ENCODE results near the gene MFGE8. TPM values are rescaled to one million over a fixed set of nuclear protein-coding genes. Genes with fewer than 3 reads are reported as not detected.
"Not testable (repeated sequence)": the region's sequence is repeated elsewhere in the genome, so short reads cannot be mapped to it uniquely, and the experiment has no call there.

The MFGE8 gene, protein sequence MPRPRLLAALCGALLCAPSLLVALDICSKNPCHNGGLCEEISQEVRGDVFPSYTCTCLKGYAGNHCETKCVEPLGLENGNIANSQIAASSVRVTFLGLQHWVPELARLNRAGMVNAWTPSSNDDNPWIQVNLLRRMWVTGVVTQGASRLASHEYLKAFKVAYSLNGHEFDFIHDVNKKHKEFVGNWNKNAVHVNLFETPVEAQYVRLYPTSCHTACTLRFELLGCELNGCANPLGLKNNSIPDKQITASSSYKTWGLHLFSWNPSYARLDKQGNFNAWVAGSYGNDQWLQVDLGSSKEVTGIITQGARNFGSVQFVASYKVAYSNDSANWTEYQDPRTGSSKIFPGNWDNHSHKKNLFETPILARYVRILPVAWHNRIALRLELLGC
- 322 TPM for total RNA-seq
- long read RNA-seq, transcript MFGE8-214 (3 exons, 801 nt): minor isoform, 7 of 84 reads
- long read RNA-seq, transcript MFGE8-201 (8 exons, 1,937 nt): major isoform, 14 of 84 reads
- long read RNA-seq, partial matches to known transcripts: 13 of 84 reads
- long read RNA-seq, other reads (novel, unspliced or antisense): 48 of 84 reads

- intact Hi-C loops (cut with micrococcal nuclease): no loop called here
- ATAC-seq (peak; percentile 80), DNase-seq (peak; percentile 91)
These were observed at the start of gene MFGE8 for GRCh38 chr15:88913017-88913849. Gene MFGE8 (minus strand): TSS chr15:88913379. CDS start chr15:88913319, 60 bp downstream.

DNA sequence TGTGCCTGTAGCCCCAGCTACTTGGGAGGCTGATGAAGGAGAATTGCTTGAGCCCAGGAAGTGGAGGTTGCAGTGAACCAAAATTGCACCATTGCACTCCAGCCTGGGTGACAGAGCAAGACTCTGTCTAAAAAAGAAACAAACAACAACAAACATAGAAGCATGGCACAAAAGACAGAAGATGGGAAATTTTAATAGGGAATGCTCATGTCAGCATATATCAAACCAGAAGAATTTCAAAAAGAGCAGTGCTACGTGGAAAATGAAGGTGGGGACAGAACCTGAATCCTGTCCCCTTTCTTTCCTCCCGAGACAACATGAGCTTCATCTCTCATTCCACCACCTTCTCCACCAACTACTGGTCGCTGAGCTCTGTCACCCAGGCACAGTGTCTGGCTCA is 46.3 kb upstream of the MFGE8 start:
- DNase-seq (no peak), ATAC-seq (no peak)
- intact Hi-C loops (cut with micrococcal nuclease): no loop called here

DNA sequence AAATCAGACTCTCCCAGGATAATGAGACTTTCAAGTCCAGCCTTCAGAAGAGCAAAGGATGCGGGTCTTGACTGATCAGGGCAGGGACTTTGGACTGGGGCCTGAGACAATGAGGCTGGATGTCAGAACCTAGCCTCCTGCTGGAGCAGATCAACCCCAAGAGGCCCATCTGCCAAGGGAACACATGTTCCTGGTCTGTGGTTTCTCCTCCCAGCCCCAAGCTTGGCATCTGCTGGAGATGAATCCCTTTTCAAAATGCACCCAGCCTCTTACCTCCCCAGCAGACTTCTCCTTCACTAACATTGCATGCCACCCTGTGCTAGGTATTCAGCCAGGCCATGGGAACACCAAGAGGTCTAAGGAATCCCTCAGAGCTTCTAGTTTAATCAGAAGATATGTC is 43.7 kb upstream of the MFGE8 start:
- ATAC-seq (no peak), DNase-seq (no peak)
- intact Hi-C loops (cut with micrococcal nuclease): no loop called here

- intact Hi-C loops (cut with micrococcal nuclease): no loop called here
- no peak for ATAC-seq
These were observed 43.1 kb upstream of the MFGE8 start for GRCh38 chr15:88956263-88956662.

DNA sequence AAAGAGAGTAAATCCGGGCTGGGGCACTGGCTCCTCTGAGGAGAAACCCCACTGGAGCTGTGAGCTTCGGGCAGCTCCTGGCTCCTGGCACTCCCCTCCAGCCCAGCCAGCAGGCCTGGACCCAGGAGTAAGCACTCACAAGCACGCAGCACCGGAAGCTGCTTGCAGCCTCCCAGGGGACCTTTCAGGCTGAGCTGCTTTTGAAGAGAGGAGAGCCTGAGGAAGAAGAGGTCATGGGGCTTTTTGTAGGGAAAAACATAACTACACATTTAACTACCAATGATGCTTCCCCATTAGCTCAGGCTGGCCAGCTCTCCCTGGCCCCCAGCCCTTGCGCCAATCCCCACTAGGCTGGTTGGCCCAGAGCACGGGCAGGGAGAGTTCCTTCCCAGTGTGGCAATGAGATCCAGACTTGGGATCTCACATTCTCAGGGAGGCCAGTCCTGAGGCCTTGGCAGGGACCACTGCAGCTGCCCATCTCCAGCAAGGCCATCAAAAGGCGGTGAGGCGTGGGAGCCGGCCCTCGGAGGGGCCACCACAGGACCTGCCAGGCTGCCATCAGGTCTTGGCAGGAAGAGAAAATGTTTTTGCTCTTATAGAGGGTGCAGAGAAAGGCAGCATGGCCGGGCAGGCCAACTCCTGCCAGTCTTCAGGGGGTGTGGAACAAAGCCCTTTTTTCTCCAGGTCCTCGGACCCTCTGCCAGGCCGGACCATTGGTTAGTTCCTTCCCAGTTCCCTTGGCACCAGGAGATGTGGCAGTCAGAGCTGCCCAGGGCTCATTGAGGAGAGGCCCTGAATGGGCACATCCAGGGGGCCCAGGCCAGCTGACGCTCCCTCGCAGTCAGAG is 41.5 kb upstream of the MFGE8 start:
- peak; percentile 64 for DNase-seq
- intact Hi-C loops (cut with micrococcal nuclease): no loop called here

More at GRCh38 chr15:88956263-88956662, 43.1 kb upstream of the MFGE8 start:
- no peak for DNase-seq

DNA sequence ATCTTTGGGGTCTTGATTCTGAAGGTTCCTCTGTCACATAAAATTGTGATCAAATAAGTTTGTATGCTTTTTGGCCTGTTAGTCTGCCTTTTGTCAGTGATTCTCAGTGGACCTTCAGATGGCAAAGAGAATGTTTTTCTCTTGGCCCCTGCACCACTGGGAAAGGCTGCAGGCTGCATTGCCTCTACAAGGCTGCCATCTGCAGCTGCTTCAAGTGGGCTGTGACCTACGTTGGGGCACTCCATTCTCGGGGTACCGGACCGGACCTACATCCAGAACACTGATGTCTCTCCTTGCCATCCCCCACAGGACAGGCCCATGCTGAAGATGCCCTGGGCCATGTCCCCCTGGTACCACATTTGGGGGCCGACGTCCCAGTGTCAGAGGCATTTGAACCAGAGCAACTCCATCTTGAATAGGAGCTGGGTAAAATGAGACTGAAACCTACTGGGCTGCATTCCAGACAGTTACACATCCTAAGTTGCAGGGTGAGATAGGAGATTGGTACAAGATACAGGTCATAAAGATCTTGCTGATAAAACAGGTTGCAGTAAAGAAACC is 37.5 kb upstream of the MFGE8 start:
- ATAC-seq (no peak), DNase-seq (no peak)
- intact Hi-C loops (cut with micrococcal nuclease): no loop called here

More for the DNA sequence above, 41.5 kb upstream of the MFGE8 start:
- ATAC-seq: peak; percentile 86

DNA sequence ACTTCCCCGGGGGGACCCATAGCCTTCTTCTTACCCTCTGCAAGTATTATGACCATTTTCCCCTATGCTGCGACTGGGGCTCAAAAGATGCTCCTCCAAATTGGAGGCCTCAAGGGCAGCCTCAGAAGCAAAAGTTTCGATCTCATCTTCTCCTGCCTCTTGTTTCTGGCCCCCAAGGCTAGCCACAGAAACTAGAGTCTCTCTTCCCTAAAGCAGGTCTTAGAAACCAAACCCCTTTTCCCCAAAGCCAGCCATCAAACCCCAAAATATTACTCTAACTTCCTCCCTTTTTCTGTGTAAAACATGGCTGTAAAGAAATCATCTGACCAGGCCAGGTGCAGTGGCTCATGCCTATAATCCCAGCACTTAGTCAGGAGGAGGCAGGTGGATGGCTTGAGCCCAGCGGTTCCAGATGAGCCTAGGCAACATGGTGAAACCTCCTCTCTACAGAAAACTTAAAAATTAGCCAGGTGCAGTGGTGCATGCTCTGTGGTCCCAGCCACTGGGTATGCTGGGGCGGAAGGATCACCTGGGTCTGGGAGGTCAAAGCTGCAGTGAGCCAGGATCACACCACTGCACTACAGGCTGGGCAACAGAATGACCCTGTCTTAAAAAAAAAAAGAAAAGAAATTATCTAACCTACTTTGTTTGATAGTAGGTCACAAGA is 36.7 kb upstream of the MFGE8 start:
- no peak for ATAC-seq
- intact Hi-C loops (cut with micrococcal nuclease): no loop called here
- no peak for DNase-seq

DNA sequence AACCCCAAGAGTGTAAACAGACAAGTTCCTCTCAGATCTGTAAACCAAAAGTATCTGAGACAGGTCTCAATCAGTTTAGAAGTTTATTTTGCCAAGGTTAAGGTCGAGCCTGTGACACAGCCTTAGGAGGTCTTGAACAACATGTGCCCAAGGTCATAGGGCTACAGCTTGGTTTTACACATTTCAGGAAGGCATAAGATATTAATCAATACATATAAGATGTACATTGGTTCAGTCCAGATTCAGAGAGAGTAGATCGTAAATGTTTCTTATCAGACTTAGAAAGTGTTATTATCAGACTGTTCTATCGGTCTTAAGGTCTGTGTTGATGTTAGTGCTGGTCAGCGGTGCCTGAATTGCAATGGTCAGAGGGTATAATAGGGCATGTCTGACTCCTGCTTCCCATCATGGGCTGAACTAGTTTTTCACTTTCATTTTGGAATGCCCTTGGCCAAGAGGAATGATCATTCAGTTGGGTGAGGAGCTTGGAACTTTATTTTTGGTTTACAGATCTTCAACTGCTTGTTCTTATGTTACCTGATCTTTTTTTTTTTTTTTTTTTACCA is 27.0 kb upstream of the MFGE8 start:
- intact Hi-C loops (cut with micrococcal nuclease): no loop called here
- ATAC-seq (no peak), DNase-seq (no peak)

DNA sequence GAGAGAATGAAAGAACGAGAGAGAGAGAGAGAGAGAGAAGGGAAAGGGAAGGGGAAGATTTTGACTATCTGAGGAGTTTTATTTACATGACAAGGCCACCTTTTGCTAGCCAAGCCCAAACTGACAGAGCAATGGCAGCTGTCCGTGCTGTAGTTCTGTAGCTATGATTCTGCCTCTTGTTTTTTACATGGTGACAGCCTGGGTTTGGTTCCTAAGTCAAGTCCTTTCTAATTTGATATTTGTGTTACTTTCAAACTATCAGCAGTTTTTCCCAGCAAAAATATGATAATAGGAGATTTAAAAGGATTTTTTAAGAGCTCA is 26.3 kb upstream of the MFGE8 start:
- no peak for ATAC-seq
- DNase-seq: no peak
- intact Hi-C loops (cut with micrococcal nuclease): no loop called here

DNA sequence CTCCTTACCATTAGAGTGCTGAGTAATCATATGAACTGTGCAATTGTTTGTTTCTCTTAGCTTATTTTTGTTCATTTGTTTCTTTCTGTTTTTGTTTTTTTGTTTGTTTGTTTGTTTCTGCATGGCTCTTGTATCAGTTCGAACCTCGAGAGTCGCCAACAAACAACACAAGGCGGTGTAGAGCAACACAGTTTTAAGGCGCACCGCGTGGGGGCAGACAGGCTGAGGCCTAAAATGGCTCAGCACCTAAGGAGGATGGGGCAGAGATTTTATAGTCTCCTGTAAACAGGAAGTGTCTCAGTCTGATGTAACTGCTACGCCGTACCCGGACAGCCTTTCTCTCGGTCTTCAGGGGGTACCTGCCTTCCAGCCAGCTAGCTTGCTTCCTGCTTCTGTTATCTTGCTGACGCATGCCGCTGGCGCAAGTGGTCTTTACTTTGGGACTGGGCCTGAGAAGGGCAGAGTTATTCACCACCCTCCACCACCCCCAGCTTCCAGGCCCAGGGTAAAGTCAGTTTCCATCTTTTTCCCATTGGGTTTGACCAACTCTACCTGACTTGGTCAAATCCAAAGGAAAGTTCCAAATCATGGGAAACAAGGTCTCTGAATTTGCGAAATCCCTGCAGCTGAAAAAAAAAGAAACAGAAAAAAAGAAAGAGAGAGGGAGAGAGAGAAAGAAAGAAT is 25.8 kb upstream of the MFGE8 start:
- no peak for DNase-seq
- ATAC-seq: no peak
- intact Hi-C loops (cut with micrococcal nuclease): no loop called here

DNA sequence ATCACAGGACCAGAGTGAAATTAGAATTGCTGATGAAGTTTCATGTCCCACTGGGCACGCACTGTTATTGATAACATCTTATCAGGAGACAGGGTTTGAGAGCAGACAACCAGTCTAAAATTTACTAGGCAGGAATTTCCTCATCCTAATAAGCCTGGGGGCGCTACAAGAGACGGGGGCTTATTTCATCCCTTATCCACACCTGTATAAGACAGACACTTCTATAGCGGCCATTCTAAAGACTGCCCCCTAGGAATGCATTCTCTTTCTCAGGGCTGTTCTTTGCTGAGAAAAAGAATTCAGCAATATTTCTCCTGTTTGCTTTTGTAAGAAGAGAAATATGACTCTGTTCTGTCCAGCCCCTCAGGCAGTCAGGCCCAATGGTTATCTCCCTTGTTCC is 21.3 kb upstream of the MFGE8 start:
- ATAC-seq; intact Hi-C loops (cut with micrococcal nuclease): not testable (repeated sequence)

GRCh38 chr15:88932875-88933330 is 19.7 kb upstream of the MFGE8 start:
- peak; percentile 84 for ATAC-seq
- DNase-seq: peak; percentile 43
- intact Hi-C loops (cut with micrococcal nuclease): no loop called here

More for the DNA sequence above, 21.3 kb upstream of the MFGE8 start:
- not testable (repeated sequence) for DNase-seq

DNA sequence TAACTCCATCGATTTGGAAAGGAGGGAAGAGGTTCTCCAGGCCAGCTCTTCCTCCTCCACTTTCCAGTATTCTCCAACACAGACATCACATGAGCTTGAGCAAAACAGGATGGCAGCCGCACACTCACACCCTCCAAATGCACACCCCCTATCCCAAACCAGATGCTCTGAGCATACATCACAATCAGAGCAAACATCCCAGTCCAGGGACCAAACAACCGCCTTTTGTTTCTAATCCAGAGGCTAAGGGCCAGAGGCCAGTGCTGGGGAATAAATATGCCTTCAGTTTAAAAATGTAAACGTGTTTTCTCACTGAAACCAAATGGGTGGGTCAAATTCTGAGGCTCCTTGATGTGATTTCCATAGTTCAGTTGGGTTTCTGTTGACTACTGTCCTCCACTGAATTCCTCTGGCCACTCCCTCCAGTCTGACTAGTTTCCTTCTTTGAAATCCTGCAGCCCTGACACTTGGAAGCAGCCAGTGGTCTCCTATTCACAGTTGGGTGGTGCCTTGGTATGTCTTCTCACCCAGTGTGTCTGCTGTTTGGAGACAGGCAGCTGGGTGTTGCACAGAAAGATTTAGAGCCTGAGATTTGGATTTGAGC is 19.2 kb upstream of the MFGE8 start:
- intact Hi-C loops (cut with micrococcal nuclease): no loop called here
- DNase-seq (peak; percentile 42), ATAC-seq (peak; percentile 94)

DNA sequence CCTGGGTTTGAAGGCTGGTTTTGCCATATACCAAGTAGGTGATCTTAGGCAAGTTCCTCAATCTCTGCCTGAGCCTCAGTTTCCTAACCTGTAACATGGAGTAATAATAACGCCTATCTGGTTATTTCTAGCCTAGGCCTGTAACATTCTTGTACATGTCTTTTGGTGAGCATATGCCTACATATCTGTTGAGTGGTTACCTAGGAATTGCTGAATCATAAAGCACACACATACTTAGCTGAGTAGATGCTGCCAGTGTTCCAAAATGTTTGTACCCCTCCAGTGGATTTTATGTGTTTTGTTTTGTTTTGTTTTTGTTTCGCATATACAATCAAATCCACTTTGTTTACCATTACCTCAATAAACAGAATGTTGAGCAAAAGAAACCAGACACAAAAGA is 17.4 kb upstream of the MFGE8 start:
- DNase-seq (no peak), ATAC-seq (no peak)
- intact Hi-C loops (cut with micrococcal nuclease): no loop called here

GRCh38 chr15:88929358-88930098 is 16.3 kb upstream of the MFGE8 start:
- DNase-seq; ATAC-seq; intact Hi-C loops (cut with micrococcal nuclease): not testable (repeated sequence)

DNA sequence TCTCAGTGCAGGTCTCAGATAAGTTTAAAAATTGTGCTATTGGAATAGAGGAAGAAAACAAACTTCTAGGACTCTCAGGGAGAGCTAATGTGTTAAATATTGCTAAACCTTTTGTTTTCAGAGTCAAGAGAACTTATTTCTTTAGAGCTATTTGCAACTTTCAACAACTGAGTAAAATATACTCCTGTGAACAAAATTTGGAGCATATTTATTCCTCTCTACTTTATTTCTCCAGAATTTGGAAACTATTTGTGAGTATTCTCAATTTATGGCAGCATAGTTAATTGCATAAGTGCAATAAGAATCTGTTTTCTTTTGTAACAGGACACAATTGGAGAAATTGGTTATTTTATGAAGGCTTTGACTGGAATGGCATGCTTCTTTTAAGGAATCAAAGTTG is 15.0 kb upstream of the MFGE8 start:
- DNase-seq; intact Hi-C loops (cut with micrococcal nuclease); ATAC-seq: not testable (repeated sequence)
